ENCODE data around the gene RNF223.
"Not testable (repeated sequence)": the region's sequence is repeated elsewhere in the genome, so short reads cannot be mapped to it uniquely, and the experiment has no call there.

The RNF223 gene

DNA sequence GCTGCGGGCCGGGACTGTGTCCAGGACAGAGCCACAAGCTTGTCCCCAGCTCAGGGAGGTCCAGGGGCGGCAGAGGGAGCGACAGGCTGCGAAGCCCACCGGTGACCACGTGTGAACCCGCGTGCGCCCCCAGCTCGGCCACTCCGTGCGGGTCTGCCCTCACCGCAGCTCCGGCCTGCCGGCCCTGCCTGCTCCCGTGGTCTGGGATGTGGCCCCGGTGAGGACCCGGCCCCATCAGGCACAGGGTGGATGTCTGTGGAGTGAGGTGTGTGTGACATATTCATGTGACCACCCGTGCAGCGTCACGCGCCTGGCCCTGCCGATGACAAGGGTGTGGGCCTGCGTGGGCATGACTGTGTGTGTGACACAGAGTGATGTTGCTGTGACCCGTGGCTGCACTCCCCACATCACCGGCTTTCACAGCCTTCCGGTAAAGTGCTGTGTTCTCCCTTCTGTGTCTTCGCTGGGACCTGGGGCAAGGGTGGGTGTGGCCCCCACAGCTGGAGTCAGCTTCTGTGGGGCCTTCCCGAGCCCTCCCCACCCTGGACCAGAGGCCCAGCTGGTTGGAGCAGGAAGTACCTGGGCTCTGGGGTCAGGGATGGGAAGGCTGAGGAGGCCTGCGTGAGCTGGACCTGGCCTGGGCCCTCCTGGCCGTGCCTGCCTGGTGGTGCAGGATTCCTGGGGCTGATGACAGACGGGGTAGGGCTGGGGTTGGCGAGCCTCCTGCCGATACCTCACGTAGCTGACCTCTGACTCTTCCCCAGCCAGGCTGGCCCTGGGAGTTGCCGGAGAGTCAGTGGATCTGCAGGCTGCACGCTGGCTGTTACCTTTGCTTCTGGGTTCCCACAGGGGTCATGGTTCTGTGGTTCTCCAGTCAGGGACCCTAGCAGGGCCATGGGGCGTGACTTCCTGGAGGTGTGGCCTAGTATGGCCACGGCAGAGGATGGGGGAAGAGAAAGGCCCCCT lies 4.1 kb downstream of the RNF223 start:
- peak; percentile 35 for DNase-seq

GRCh38 chr1:1069056-1069710 lies 4.9 kb downstream of the RNF223 start:
- peak; percentile 83 for DNase-seq

GRCh38 chr1:1068517-1069055 lies 5.5 kb downstream of the RNF223 start:
- DNase-seq, result no peak

DNA sequence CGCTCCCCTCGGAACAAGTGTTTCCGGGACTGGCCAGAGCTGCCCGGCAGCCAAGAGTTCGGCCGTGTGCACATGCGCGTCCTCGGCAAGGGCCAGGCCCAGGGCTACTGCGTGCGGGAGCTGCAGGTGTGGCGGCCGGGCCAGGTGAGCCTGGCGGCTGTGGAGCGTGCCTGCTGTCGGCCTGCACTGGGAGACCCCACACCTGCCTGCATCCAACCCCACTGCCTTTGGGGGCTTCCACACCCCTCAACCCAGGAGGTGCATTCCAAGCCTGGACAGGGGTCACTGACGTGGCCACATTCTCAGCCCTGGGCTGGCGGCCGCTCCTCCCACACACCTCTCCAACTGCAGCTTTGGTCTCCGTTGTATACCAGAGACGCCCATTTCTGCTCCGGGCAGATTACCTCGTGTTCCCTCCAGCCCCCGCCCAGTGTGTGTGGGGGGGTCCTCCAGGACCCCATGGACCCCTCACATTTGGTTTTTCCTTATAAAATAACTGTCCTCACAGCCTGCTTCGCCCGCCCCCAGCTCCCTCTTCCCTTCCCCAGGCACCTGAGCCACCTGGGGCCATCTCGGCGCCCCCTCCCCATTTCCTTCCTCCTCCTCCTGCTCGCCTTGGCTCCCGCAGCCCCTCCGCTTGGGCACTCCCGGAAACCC lies 6.1 kb downstream of the RNF223 start:
- DNase-seq, result no peak

DNA sequence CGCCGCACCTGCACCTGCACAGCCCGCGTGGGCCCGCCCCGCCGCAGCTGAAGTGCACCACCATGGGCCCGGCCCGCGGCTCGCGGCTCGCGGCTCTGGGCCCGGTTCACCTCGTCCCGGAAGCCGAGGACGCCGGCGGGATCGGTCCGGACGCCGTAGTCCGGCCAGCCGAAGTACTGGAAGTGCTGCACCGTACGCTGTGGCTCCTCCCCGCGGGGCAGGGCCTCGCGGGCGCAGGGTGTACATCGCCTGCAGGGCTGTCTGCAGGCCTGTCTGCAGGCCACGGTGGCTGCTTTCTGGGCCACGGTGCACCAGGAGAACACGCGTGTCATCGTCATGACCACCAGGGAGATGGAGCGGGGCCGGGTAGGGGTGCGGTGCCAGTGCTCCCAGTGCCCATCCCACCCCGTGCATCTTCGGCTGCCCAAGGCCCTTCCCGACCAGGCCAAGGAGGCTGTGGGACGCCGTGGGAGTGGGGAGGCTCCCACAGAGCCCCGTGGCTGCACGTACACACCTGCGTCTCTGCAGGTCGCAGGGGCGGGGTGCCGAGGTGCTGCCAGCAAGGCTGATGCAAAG lies 6.7 kb downstream of the RNF223 start:
- no peak for DNase-seq

- DNase-seq, result no peak
Observed at GRCh38 chr1:1066403-1067283, 7.5 kb downstream of the RNF223 start.

DNA sequence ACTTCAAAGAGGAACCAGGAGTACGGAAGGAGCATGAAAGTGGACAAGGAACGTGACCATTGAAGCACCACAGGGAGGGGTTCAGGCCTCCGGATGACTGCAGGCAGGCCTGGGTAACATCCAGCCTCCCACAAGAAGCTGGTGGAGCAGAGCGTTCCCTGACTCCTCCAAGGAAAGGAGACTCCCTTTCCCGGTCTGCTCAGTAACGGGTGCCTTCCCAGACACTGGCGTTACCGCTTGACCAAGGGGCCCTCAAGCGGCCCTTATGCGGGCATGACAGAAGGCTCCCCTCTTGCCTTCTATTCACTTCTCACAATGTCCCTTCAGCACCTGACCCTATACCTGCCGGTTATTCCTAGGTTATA lies 8.2 kb downstream of the RNF223 start:
- not testable (repeated sequence) for DNase-seq

DNA sequence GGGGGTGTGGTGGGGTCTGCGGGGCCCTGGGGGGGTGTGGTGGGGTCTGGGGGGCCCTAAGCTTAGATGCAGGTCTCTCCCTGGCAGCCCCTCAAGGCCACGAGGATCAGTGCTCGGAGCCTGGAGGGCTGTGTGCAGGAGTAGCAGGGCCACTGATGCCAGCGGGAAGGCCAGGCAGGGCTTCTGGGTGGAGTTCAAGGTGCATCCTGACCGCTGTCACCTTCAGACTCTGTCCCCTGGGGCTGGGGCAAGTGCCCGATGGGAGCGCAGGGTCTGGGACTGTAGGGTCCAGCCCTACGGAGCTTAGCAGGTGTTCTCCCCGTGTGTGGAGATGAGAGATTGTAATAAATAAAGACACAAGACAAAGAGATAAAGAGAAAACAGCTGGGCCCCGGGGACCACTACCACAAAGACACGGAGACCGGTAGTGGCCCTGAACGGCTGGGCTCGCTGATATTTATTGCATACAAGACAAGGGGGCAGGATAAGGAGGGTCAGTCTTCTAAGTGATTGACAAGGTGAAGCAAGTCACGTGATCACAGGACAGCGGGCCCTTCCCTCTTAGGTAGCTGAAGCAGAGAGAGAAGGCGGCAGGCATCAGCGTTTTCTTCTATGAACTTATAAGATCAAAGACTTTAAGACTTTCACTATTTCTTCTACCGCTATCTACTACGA lies 8.7 kb downstream of the RNF223 start:
- DNase-seq, result no peak

- peak; percentile 73 for DNase-seq
Observed at GRCh38 chr1:1063945-1064831, 9.9 kb downstream of the RNF223 start.

DNA sequence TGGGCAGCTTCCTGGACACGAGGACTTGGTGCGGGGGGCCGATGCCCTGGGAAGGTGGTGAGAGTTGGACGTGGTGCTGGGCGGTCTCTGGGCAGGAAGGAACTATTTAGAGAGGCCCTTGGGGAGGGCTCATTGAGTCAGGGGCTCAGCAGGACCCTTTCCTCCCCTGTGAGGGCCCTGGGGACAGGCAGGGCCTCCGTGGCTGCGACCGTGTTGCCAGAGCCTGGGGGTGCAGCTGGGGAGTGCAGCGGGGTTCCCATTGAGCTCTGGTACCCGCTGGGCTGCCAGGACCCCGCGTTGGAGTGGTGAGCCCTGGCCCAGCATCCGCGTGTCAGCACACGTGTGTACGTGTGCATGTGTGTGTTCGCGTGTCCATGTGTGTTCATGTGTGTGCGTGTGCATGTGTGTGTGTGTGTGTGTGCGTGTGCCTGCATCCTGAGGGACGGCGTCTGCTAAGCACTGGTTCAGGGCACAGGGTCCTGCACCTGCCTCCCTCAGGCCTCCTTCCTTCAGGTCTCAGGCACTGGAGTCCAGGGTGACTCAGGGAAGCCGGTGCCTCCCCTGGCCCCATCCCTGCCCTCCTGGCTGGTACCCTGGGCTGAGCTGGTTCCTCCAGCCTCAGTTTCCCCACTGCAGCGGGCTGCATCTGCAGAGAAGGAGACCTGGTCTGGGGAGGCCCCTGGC lies 10.7 kb downstream of the RNF223 start:
- no peak for DNase-seq

DNA sequence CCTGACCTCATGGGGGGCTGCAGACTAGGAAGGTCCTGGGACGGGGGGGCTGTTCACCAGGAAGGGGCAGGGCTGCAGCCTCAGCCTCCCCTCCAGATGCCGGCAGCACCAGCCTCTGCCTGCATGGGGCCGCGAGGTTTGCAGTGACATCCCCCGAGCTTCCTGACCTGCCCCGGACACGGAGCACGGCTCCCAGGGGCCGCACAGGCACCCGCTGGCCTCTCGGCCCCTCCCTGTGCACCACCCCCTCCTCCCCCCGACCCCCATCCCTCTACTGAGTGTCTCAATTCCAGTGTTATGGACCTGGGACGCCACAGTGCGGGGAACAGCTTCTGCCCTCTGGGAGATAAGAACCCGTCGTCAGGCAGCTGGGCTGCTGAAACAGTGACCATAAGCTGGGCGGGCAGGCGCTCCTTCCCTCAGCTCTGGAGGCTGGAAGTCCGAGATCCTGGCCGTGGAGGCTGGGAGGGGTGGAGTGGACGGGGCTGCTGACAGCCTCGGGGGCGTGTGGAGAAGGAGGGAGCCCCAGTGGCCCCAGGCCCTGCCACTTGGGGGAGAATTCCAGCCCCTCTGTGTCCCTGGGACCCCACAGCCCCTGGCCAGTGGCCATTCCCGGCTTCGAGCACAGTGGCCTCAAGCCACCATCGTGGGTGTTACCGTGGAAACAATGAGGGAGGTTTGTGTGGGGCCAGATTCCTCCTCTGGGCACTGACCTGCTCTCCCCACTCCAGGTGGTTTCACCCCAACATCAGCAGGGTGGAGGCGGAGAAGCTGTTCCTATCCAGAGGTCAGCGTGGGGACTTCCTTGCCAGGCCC lies 11.6 kb downstream of the RNF223 start:
- DNase-seq, result no peak

DNA sequence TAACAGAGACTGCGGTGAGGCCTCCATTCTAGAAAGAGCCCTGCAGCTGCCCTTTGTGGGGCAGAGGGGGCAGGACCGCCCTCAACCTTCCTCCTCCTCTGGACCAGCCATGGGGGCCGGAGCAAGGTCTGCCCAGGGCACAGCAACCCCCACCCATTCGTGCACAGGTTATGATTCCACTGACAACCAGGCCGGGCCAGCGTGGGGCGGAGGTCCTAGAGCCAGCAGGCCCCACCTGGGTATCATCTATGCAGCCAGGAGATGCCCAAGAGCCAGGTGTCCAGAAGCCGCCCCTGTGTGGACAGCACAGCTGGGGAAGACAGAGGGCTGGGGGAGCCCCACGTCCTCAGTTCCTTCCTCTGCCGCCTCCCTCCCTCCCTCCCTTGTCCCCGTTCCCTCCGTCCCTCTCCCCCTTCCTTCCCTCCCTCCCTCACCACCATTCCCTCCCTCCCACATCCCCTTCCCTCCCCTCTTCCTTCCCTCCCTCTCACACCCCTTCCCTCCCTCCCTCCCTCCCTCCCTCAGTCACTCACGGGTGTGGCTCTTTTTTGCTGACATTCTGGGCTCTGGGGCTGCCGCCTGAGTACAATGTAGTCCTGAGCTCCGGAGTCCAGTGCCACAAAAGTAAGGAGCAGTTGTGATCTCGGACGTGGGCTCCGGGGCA lies 12.3 kb downstream of the RNF223 start:
- DNase-seq, result no peak

GRCh38 chr1:1060281-1061000 lies 13.7 kb downstream of the RNF223 start:
- no peak for DNase-seq

- DNase-seq, result peak; percentile 92
Observed at GRCh38 chr1:1059494-1060280, 14.4 kb downstream of the RNF223 start.

DNA sequence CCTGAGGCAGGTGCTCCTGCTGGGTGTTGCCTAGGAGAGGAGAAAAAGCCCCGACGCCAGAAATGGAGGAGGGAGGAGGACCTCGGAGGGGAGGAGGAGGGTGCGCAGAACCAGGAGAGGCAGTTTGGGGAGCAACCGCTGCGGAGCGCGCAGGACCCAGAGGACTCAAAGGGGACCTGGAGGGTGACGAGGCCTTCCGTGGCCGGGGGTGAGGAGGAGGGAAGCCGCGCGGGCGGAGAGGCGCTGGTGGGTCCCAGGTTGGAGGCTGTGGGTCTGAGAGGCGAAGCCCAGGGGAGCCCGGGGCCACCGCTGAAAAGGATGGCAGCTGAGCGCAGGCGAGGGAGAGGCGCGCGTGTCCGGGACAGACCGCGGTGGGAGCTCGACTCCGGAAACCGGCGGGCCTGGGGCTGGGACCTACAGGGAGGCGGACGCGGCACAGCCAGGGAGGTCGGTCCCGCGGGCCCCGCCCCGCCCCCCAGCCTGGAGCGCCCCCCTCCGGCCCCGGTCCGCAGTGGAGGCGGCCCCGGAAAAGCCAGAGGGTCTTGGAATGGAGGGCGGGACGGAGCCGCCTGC lies 15.1 kb downstream of the RNF223 start:
- no peak for DNase-seq
